ENCODE measurements around the gene PRUNE1. TPM values are rescaled to one million over a fixed set of nuclear protein-coding genes. Genes with fewer than 3 reads are reported as not detected.

The PRUNE1 gene
- total RNA-seq, 1 donor: 22.6 TPM

- peak; percentile 82 to 93 (median 91) for DNase-seq (ENCODE audit: low read depth in 2 of 3, low spot score in 2 of 3)
Measured at GRCh38 chr1:151070474-151071276, 62.4 kb downstream of the PRUNE1 start, which contains the start of gene GABPB2. Gene GABPB2 (plus strand): TSS chr1:151070761. CDS start chr1:151088190, 17,429 bp downstream.

- no peak for DNase-seq (ENCODE audit: low read depth in 2 of 3, low spot score in 2 of 3)
Measured at GRCh38 chr1:151072224-151072623, 64.0 kb downstream of the PRUNE1 start.

Small RNAs within 50 kb of the gene (small RNA-seq; reads per million reads assigned to genes)
- gene RNU6-884P: not detected

Other genes with a start within 250 kb of the PRUNE1 start
- 66.5 TPM for gene CTSS, start 242.7 kb upstream of the PRUNE1 start, total RNA-seq
- 0.54 TPM for gene CTSK, start 200.2 kb upstream of the PRUNE1 start, total RNA-seq
- 42.3 TPM for gene ARNT, start 131.8 kb upstream of the PRUNE1 start, total RNA-seq
- not detected for gene CTXND2, start 121.3 kb upstream of the PRUNE1 start, total RNA-seq
- gene SETDB1, start 82.1 kb upstream of the PRUNE1 start, total RNA-seq: 47.9 TPM
- gene CERS2, start 33.6 kb upstream of the PRUNE1 start, total RNA-seq: 123 TPM
- 0.54 TPM for gene ANXA9, start 26.2 kb upstream of the PRUNE1 start, total RNA-seq
- 41.7 TPM for gene MINDY1, start 1.5 kb upstream of the PRUNE1 start, total RNA-seq
- under 0.01 TPM for gene BNIPL, start 28.1 kb downstream of the PRUNE1 start, total RNA-seq
- 5.1 TPM for gene C1orf56, start 39.3 kb downstream of the PRUNE1 start, total RNA-seq
- gene CDC42SE1, start 51.2 kb downstream of the PRUNE1 start, total RNA-seq: 75.4 TPM
- 1.9 TPM for gene MLLT11, start 51.9 kb downstream of the PRUNE1 start, total RNA-seq
- gene GABPB2, start 62.3 kb downstream of the PRUNE1 start, total RNA-seq: 5.7 TPM
- 10.2 TPM for gene SEMA6C, start 138.2 kb downstream of the PRUNE1 start, total RNA-seq
- gene TNFAIP8L2, start 148.2 kb downstream of the PRUNE1 start, total RNA-seq: 74.1 TPM
- gene LYSMD1, start 157.5 kb downstream of the PRUNE1 start, total RNA-seq: 2.4 TPM
- gene SCNM1, start 157.7 kb downstream of the PRUNE1 start, total RNA-seq: 21.5 TPM
- under 0.01 TPM for gene TMOD4, start 167.5 kb downstream of the PRUNE1 start, total RNA-seq
- 43.4 TPM for gene VPS72, start 181.7 kb downstream of the PRUNE1 start, total RNA-seq
- gene PIP5K1A, start 190.1 kb downstream of the PRUNE1 start, total RNA-seq: 28.5 TPM
- gene PSMD4, start 246.3 kb downstream of the PRUNE1 start, total RNA-seq: 194 TPM